HG03060 (cell line): ENCODE data around the gene METTL13.

ENCODE experiments used
- ATAC-seq: cut with Tn5 transposase; IDR thresholded peaks from one replicate; pipeline ENCODE4 v1.9.1; 2021; ENCODE audit warnings: low read depth, moderate number of reproducible peaks; ENCODE audit not compliant: unreplicated experiment

Gene METTL13

GRCh38 chr1:171781176-171781875 is at the start of gene METTL13:
TSS of gene METTL13 (plus strand) at chr1:171781660. CDS start at chr1:171781968, 308 bp downstream.
- ATAC-seq, result peak; percentile 93

GRCh38 chr1:171736196-171736595 is 45.3 kb upstream of the METTL13 start:
- ATAC-seq, result no peak

GRCh38 chr1:171738911-171739310 is 42.5 kb upstream of the METTL13 start:
- no peak for ATAC-seq

- no peak for ATAC-seq
Observed at GRCh38 chr1:171739656-171740055, 41.8 kb upstream of the METTL13 start.

- ATAC-seq, result no peak
Observed at GRCh38 chr1:171740356-171740863, 41.0 kb upstream of the METTL13 start.

- ATAC-seq, result no peak
Observed at GRCh38 chr1:171740987-171741871, 40.2 kb upstream of the METTL13 start.

GRCh38 chr1:171741872-171742576 is 39.4 kb upstream of the METTL13 start, which contains the start of gene VAMP4:
TSS of gene VAMP4 (minus strand) at chr1:171742065. CDS start at chr1:171738414, 3,651 bp downstream.
- ATAC-seq, result peak; percentile 86

GRCh38 chr1:171742577-171742922 is 38.9 kb upstream of the METTL13 start:
- no peak for ATAC-seq

- ATAC-seq, result no peak
Observed at GRCh38 chr1:171743081-171743870, 38.2 kb upstream of the METTL13 start.

GRCh38 chr1:171744986-171745385 is 36.5 kb upstream of the METTL13 start:
- no peak for ATAC-seq

- ATAC-seq, result no peak
Observed at GRCh38 chr1:171748651-171749050, 32.8 kb upstream of the METTL13 start.

GRCh38 chr1:171751221-171751620 is 30.2 kb upstream of the METTL13 start:
- no peak for ATAC-seq

GRCh38 chr1:171753182-171753581 is 28.3 kb upstream of the METTL13 start:
- no peak for ATAC-seq

GRCh38 chr1:171753685-171754352 is 27.6 kb upstream of the METTL13 start:
- ATAC-seq, result no peak

GRCh38 chr1:171754353-171754705 is 27.1 kb upstream of the METTL13 start:
- no peak for ATAC-seq

GRCh38 chr1:171754971-171755370 is 26.5 kb upstream of the METTL13 start:
- ATAC-seq, result no peak

- ATAC-seq, result no peak
Observed at GRCh38 chr1:171756856-171757255, 24.6 kb upstream of the METTL13 start.

GRCh38 chr1:171758011-171758410 is 23.4 kb upstream of the METTL13 start:
- ATAC-seq, result no peak

GRCh38 chr1:171762143-171762563 is 19.3 kb upstream of the METTL13 start:
- no peak for ATAC-seq

- no peak for ATAC-seq
Observed at GRCh38 chr1:171763764-171764163, 17.7 kb upstream of the METTL13 start.
